SK-N-MC (cell line): ENCODE measurements around the gene RSPO1.

ENCODE experiments used
- EZH2 ChIP-seq: fragments of 200-600 bp; sonication (generic); IDR thresholded peaks from one replicate; pipeline ENCODE4 v1.6.1; 2017; ENCODE audit warnings: antibody characterized with exemption
- POLR2AphosphoS5 ChIP-seq: IDR thresholded peaks from 2 replicates; pipeline ENCODE4 v1.6.1; 2012; ENCODE audit warnings: mild to moderate bottlenecking, low read depth, low read length, borderline replicate concordance

GRCh38 chr1:37602750-37603694, 31.7 kb downstream of the RSPO1 start:
- no peak for TF ChIP-seq POLR2AphosphoS5
- TF ChIP-seq EZH2: no peak
